A204.1 (cell line): ENCODE measurements around the gene GALR1.

Experiments
- FAIRE-seq: peaks from 2 replicates; lab custom pipeline; 2012; peaks lifted over from hg19 to GRCh38; lab: Jason Lieb, UNC

GALR1 gene

DNA sequence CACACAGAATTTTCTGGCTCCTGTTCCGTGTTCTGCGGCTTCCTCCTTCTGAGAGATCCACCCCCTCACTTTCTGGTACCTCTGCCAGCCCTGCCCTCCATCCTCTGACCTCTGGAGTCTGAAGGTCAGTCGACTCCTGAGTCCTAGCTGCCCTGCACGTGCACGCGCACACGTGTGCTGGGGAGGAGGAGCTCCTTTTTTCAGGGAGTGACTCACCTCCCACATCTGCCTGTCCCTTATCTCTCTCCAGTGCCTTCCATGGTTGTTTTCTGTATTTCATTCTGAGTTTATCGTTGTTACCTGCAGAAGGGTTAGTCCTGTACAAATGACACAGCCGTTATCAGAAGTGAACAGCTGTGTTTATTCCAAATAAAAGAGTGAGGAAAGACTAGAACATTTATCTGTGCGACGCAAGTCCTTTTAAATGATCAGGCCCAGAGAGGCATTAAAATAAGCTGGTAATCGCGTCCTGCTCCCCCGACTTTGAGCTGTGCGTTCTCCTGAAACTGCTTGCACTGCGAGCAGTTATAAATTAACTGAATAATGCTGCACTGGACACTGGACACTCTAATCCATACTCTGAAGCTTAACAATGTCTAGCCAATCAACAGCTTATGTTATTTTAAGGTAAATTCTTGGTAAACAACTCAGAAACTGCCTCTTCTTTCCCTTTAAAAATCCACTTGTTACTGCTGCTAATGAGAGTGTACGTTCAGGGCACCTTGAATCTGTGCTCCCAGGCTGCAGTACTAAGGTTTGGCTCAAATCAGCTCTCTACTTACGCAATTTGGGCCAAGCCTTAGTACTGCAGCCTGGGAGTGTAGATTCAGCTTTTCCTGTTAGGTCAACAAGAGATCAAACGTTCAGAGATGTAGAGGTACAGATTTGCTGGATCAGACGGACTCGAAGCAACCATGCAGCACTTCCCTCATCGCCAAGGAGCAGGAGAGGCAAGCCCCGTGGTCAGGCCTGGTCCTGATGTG is 72.5 kb downstream of the GALR1 start:
- FAIRE-seq: no peak

DNA sequence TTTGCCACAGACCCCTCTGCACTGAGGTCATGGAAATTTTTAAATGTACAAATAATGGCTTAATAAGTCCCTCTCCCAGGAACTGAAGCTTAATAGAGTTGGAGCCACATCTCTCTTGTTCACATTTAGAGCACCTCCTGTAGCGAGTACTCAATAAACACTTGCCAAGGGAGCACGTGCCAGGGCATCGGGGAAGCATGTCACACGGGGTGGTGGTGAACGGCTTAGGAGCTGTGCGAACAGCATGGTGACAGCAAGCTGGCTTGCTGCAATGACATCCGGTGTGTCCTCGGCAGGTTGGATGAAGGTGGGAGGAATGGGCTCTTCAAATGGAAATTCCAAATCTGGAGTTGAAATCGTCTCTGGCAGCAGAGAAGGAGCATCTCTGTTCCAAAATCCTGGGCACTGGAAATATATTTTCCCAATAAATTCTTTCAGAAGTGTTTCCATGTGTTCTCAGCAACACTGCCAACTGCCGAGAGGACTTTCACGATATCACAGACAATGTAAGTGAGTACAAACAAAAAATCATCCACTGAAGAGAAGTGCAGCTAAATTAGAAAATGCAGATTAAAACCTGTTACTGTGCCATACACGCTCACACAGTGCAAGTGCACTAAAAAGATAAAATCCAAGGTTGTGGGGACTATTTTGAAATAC is 74.1 kb downstream of the GALR1 start:
- FAIRE-seq: no peak
